Epithelial cell of esophagus (primary cell): ENCODE measurements around the gene AMPD3.
A peak's percentile ranks its signal among the peaks of the same experiment; 100 is the strongest.

Experiments used
- DNase-seq: peaks from one replicate; pipeline ENCODE4 v3.0.0; 2010; ENCODE audit warnings: low read depth
- H3K4me3 ChIP-seq: 2 replicates; pipeline ENCODE4 v1.5.1; 2011; ENCODE audit warnings: mild to moderate bottlenecking, low read length, control low read depth
- CTCF ChIP-seq: IDR thresholded peaks from 2 replicates; pipeline ENCODE4 v1.5.1; 2011; ENCODE audit warnings: low read depth, mild to moderate bottlenecking, low read length, control low read depth, inconsistent platforms; ENCODE audit not compliant: insufficient read depth; ENCODE audit errors: missing control alignments

Gene AMPD3

GRCh38 chr11:10488121-10488933 lies 33.3 kb downstream of the AMPD3 start:
- no peak overlapping the region for H3K4me3 ChIP-seq
- TF ChIP-seq CTCF = no peak
- peak; percentile 98 for DNase-seq

- no peak for TF ChIP-seq CTCF
- no peak overlapping the region for H3K4me3 ChIP-seq
- peak; percentile 99 for DNase-seq
Observed at GRCh38 chr11:10488934-10489691, 34.0 kb downstream of the AMPD3 start.

- no peak for DNase-seq
- TF ChIP-seq CTCF = no peak
- H3K4me3 ChIP-seq = no peak overlapping the region
Observed at GRCh38 chr11:10490032-10490397, 35.0 kb downstream of the AMPD3 start.

- DNase-seq = peak; percentile 54
- no peak overlapping the region for H3K4me3 ChIP-seq
- no peak for TF ChIP-seq CTCF
Observed at GRCh38 chr11:10490398-10491241, 35.6 kb downstream of the AMPD3 start.

- no peak overlapping the region for H3K4me3 ChIP-seq
- TF ChIP-seq CTCF = no peak
- DNase-seq = no peak
Observed at GRCh38 chr11:10492084-10492483, 37.0 kb downstream of the AMPD3 start.

- no peak overlapping the region for H3K4me3 ChIP-seq
- DNase-seq = no peak
- no peak for TF ChIP-seq CTCF
Observed at GRCh38 chr11:10493041-10493663, 38.1 kb downstream of the AMPD3 start.
